Measurements from ENCODE around the gene SLC6A13. TPM values are rescaled to one million over a fixed set of nuclear protein-coding genes. Genes with fewer than 3 reads are reported as not detected.
"Not testable (repeated sequence)": the region's sequence is repeated elsewhere in the genome, so short reads cannot be mapped to it uniquely, and the experiment has no call there.

The SLC6A13 gene
- total RNA-seq, 1 donor from 2014 or later: 0.51 TPM

DNA sequence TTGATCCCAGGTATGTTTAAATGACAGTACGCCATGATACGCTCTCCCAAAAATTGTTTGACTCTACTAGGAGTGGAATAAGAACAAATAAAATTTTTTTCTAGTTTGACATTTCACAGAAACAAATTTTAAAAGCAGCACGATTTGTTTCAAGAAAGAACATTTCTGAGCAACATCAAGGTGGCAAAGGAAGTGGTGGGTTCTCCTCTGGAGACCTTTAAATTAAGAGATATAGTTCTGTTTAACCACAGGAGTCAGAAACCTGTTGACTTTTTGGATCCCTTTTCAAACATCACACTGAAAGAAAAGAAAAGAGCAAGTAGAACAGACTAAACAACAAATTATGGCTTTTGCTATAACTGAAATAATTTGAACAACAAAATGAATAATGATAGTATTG, 2.5 kb upstream of the SLC6A13 start:
- no peak for DNase-seq (ENCODE audit: low read depth)

DNA sequence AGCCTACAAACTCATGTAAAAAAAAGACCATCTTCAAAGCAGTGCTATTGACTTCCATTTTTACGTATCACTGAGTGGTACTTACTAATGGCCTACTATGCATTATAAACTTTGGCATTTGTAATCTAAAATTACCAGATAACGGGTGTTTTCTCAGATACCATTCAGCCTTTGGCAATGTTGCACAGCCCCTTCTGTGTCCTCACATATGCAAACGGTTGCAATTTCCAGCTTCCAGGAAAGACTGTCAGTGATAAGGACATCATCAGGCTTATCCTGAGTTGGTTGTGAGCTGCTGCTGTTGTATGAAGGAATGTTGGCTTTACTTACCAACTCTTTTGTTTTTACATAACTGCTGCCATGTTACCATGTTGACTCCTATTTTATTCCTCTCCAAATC, 1.6 kb upstream of the SLC6A13 start:
- no peak for DNase-seq (ENCODE audit: low read depth)

DNA sequence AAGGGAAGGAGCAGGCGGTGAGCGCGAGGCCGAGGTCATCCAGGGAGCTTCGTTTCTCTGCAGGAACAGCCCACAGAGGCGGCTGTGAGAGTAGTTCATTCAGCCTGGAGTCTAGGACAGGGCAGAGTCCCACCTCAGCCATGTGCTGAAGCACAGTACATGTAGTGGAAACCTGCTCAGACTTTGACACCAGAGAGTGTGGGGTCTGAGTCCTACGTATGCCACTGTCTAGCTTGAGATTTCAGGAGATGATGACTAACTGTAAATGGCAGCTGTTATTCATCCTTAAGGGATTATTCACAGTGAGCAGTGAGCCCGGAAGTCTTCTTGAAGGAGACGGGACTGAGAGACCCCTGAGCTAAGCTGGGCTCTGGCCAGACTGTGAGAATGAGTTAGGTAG, 938 bp upstream of the SLC6A13 start:
- DNase-seq (ENCODE audit: low read depth): peak; percentile 35

DNA sequence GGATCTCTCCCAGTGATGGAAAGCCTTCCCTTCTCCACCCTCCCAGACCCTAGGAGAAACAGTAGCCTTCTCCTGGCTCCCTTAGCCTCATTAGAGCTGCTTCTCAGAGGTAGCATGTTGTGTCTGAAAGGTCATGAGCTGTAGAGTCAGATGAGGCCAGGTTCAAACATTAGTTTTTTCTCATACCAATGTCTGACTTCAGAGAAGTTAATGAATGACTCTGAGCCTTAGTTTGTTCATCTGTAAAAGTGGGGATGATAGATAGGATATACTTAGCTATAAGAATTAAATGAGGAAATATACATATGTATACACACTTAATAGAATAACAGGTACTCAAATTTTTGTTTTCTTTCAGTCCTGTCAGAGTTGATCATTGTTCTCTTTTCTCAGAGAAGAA, 523 bp downstream of the SLC6A13 start:
- no peak for DNase-seq (ENCODE audit: low read depth)

DNA sequence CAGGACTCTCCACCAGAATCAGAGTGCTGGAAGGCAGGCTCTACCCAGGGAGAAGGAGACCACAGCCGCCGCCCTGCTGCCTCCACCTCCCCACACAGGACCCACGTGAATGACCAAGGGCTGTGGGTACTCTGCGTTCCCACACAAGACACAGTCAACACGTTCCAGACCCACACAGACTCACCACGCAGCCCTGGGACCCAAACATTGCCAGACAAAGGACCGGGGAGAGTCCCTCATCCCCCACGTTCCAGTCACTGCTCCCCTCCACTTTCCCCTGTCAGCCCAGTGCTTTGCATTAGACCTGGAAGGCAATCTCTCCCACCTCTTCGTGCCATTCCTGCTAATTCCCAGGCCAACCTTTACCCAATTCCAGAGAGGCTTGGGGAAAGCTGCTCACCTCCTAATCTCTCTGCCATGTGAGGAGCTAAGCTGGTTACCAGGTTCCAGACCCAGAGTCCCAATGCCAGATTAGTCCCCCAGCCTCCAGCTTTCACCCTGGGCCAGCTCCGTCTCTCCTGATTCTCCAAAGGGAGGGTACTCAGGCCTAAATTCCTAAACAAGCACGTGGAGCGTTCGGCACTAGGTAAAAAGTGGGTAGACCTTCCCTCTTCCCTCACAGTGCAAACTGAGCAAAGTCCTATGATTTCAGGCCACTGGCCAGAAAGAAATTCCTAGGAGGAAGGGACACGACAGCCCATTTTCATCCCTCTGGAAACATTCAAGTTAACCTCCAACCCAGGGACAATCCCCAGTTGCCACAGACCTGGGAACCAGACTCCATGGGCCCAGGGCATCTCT, 4.9 kb downstream of the SLC6A13 start:
- DNase-seq (ENCODE audit: low read depth): no peak

DNA sequence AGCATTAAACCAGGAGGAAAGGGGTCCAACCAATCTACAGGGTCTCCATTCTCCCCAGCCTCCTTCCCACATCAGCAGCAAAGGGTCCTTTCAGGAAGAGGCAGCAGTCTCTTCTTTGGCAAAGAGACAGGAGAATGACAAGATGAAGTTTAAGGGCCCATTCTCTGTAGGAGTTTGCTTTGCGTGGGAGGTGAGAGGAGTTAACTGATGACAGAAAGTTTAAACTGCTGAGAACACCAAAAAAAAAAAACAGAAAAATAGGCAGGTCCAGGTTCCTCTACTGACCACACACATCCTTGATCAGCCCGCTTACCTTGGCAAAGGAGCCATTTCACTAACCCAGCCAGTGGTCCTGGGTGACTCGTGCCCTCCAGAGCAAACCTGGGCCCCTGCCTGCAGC, 5.7 kb downstream of the SLC6A13 start:
- DNase-seq (ENCODE audit: low read depth): no peak

DNA sequence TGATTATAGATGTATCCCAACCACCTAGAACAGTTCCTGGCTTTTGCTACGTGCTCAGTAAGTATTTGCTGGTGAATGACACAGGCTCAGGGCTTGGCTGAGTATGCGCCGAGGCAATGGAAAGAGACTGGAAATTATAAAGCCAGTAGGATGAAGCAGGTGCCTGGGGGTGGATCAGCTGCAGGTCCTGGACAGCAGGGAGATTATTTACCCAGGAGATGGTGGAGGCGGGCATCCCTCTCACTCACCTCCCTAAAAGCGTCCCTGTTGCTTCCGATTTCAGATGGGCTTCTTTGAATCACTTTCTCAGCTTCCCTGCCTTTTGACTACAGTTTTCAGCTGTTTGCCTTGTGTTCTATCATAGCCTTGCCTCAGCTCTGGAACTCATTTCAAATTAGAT, 6.4 kb downstream of the SLC6A13 start:
- no peak for DNase-seq (ENCODE audit: low read depth)

DNA sequence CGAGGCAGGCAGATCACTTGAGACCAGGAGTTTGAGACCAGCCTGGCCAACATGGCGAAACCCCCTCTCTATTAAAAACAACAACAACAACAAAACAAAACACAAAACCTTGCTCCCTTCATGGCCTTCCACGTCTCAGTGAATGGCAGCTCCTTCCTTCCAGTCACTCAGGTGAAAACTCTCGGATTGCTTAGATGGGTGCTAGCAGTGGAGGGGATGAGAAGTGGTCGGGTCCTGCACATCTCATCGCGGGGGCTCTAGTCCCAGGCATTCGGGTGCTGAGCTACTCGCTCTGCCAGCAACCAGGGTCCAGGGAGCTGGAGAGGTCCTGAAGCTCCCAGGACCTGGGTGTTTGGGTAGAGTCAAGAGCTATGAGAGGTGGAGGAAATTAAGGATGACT, 7.7 kb downstream of the SLC6A13 start:
- DNase-seq (ENCODE audit: low read depth): no peak

DNA sequence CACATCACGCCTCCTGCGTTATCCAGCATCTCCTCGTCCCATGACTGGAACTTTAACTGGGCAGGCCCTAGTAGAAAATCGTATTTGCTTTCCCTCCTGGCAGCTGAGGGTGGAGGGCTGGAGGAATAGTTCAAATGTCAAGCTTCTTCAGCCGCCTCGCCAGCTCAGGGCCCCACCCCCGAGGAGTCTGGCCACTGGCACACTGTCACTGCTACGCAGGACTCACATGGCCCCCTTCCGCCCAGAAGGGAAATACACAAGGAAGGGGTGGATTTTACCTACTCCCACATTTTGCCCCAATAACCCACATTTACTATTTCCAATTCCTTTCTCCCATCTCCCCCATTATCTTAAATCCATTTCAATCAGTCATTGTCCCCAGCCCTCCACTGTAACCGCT, 8.6 kb downstream of the SLC6A13 start:
- no peak for DNase-seq (ENCODE audit: low read depth)

DNA sequence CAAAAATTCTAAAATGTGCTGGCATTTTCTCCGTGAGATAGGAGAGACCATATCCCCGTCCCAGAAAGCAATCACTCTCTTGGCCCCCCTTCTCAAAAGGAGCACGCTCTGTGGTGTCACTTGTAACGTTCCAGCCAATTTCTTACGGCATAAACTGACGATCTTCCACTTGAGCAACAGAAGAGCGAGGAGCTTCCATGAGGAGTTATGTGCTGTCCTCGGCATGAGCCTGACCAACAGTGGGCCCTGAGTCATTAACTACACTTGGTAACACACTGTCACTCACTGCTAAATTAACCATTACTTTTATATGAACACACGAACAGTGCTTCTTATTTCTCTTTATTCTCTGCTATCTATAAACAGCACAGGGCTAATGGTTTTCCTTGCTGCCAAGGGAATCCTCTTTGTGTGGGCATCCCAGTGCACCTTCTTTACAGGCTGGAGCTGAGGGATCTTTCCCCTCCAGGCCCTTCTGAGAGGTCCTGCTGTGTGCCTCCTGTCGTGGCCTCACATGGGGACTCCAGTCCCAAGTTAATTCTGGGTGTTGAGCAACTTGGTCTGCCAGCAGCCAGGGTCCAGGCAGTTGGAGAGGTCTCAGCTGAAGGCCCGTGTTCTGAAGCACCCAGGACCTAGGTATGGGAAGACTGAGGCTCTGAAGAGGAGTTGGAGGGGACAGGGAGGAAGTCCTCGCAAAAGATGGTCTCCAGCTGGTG, 9.4 kb downstream of the SLC6A13 start:
- no peak for DNase-seq (ENCODE audit: low read depth)

DNA sequence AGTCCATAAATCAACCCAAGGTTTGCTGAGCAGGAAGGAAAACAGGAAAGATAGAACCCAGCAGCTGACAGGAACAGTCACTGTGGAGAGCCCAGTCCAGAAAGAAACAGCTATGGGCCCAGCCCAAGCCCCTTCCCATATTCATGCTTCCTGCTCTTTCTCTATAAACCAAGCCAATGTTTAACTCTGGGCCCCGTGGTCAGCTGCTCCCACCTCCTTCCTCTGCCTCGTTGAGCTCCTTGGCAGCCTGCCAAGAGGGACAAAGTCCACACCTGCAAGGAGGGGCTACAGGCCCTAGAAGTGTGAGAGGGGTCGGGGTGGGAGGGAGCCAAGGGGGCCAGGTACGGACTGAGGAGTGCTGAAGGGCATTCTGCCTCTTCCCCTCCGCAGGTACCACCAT, 10.0 kb downstream of the SLC6A13 start:
- DNase-seq (ENCODE audit: low read depth): no peak

DNA sequence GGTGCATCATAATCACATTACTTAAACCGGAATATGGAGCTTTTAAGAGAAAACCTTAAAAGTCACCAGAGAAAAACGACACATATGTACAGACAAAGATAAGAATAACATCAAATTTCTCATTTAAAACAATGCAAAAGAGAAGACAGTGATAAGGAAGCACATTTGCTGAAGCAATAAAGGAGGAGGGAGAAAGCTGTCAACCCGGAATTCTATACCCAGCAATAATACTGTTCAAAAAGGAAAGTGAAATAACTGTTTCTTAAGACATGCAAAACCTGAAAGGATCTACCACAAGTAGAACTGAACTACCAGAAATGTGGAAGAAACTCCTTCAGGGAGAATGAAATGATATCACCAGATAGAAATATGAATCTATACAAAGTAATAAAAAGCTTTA, 15.4 kb downstream of the SLC6A13 start:
- no peak for DNase-seq (ENCODE audit: low read depth)

DNA sequence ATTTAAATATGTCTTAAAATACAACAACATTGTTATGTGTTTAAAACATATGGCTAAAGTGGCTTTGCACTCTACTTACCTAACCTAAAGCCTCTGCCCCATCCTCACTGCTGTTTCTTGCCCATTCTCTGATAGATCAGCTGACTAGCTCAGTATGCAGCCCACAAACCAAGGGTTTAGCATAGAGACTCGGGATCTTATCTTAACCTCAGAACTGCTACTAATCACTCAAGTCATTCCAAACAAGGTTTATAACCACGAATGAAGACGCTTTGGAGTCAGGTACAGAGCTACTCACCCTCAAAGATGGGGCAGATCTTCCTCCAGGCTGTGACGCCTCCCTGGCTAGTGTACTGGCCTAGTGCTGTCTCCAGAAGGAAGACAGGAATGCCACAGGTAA, 19.3 kb downstream of the SLC6A13 start:
- DNase-seq (ENCODE audit: low read depth): no peak

DNA sequence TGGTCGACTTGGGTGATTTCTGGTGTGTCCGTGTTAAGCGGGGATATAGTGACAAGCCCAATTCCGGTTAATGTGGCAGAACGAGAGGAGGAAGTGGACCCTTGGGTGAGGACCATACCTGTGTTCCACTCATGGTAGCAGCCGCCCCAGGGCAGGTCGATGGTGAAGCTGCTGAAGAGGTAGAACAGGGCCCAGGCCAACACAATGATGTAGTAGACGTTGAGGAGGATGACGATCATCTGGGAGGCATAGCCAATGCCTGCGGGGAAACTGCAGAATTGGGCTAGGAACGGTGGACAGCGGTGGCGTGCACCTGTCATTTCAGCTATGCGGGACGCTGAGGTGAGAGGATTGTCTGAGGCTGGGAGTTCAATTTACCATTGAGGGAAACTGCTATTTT, 20.1 kb downstream of the SLC6A13 start:
- DNase-seq (ENCODE audit: low read depth): no peak

DNA sequence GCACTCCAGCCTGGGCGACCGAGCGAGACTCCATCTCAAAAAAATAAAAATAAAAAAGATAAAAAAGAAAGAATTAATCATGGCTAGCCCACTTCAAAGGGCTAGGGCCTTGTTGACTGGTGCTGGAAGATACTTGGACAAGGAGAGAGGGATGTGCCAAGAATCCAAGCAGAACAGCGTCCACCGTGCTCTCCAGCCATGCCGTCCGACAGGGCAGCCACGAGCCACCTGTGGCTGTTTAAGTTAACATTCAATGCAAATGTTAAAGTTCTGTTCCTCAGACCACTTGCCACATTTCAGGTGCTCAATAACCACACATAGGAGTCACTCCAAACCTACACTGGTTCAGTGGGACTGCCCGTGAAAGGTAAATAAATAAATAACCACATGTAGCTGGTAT, 21.4 kb downstream of the SLC6A13 start:
- DNase-seq (ENCODE audit: low read depth): no peak

DNA sequence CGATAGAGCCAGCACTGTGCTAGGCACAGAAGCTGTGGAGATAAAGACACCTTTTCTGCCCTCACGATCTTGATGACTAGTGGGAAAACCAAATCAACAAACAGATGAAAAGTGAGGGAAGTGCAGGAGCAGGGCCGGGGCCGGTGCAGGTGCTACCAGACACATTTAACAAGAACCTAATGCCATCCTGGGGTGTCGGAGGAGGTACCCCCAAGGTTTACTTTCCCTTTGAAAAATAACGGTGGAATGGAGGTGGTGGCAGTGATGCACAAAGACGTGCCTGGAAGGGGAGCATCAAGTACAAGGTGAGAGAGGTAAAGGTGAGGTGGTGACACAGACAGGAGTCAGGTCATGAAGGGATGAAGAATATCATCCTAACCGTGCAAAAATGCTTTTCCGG, 22.1 kb downstream of the SLC6A13 start:
- DNase-seq (ENCODE audit: low read depth): no peak

DNA sequence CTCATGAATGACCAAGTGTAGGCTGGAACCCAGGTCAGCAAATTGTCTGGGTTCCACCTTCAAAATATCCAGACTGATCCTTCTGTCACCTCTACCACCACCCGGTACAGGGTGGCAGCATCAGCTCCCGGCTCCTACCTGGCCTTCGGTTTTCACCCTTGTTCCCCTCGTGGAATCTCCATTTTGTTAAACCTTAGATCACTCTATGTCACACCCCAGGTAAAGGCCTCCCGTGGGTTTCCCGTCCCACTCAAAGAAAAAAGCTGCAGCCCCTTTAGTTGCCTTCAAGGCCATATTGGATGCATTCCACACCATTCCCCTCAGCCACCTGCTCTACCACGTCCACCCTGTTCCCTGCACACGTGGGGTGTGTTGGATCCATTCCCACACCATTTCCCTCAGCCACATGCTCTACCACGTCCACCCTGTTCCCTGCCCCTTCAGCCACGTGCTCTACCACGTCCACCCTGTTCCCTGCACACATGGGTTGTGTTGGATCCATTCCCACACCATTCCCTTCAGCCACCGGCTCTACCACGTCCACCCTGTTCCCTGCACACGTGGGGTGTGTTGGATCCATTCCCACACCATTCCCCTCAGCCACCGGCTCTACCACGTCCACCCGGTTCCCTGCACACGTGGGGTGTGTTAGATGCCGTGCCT, 23.8 kb downstream of the SLC6A13 start:
- no peak for DNase-seq (ENCODE audit: low read depth)

DNA sequence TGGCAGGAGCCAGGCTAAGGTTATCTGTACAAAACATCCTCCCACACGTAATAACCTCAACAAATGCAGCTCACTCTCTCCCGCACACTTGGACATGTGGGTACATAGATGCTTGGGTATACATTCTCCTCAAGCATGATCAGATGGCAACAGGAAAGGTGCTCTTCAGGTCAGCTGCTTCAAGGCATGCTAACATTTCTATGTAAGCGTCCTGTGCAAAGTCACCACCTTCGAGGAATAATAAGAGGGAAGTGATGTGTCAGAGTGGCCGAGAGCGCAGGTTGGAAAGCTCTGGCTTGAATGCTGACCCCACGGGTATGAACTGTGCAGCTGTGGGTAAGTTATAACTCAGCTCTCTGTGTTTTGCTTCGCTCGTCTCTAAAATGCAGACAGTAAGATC, 24.5 kb downstream of the SLC6A13 start:
- no peak for DNase-seq (ENCODE audit: low read depth)

DNA sequence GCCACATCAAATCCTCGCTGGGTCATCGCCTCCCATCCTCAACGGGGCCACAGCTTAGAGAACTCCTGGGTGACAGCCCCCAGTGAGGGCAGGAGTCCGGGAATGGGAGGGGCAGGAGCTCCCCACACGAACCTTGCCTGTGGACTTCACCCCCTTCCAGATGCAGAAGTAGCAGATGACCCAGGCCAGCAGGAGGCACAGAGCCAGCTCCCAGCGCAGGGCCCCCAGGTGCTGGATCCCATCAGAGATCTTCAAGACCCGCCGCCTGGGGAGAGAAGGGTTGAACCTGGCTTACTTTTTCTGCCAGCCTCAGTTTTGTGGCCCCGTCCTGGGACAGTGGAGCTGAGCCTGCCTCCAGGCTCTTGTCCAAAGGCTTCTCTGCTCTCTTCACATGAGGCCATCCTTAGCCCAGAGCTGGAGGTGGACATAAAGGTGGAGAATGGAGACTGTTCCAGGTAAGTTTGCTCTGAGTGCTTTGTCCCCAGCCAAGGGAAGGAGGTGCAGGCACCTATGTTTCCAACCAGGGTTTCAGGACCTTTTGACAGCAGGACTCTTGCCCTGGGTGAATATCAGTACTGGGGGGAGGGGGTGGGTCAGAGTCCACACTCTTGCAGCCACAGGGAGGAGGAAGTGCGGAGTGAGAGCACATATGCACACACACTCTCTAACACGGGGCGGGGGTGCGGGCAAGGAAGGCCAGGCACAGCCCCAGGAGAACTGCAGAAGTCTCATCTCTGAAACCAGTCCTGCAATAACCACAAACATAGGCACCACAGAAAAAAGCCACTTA, 25.4 kb downstream of the SLC6A13 start:
- no peak for DNase-seq (ENCODE audit: low read depth)

DNA sequence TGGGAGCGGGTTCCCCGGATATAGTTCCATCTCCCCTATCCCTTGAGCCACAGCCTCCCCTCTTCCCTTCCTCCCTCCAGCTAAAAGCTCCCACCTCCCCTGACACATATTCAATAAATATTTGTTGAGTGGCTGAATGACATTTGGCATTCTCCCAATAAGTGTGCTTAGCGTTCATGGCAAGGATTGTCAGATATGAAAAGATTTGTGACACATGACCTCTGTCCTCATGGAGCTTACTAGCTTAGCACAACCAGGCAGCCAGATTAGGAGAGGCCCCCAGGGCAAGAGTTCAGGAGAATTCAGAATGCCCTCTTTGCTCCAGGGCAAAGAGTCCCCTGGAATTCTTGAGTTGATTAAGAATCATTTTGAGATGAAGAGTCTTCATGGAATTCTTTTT, 26.2 kb downstream of the SLC6A13 start:
- no peak for DNase-seq (ENCODE audit: low read depth)

DNA sequence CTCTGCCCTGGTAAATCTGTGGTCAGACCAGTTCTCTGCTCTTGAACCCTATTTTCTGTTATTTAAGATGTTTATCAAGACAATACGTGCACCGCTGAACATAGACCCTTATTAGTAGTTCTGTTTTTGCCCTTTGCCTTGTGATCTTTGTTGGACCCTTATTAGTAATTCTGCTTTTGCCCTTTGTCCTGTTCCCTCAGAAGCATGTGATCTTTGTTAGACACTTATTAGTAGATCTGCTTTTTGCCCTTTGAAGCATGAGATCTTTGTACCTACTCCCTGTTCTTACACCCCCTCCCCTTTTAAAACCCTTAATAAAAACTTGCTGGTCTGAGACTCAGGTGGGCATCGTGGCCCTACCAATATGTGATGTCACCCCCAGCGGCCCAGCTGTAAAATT, 26.7 kb downstream of the SLC6A13 start:
- DNase-seq (ENCODE audit: low read depth): not testable (repeated sequence)
